ENCODE measurements around the gene GALNT17.

The GALNT17 gene

GRCh38 chr7:71229699-71230098 is 97.8 kb downstream of the GALNT17 start:
- no peaks in the 10 kb centered on the region for H3K36me3 ChIP-seq (ENCODE audit: control insufficient read depth in 2 of 2, insufficient read depth in 2 of 2, low read length in 2 of 2)
- H3K27me3 ChIP-seq (ENCODE audit: control insufficient read depth in 1 of 2, insufficient read depth in 2 of 2, low read length in 2 of 2), result no peaks in the 10 kb centered on the region
- H3K27ac ChIP-seq (ENCODE audit: low read length), result no peak overlapping the region
- no peaks in the 10 kb centered on the region for H3K4me1 ChIP-seq (ENCODE audit: control insufficient read depth, insufficient read depth, low read length)
- H3K9ac ChIP-seq (ENCODE audit: low read length in 2 of 2), result no peak overlapping the region
- no peak overlapping the region for H3K4me3 ChIP-seq (ENCODE audit: low read length in 2 of 2)
- peaks cover 3 to 18% of the 10 kb centered on the region in 2 donors for H3K9me3 ChIP-seq (ENCODE audit: control insufficient read depth in 2 of 2, low read length in 2 of 2)

- Histone ChIP-seq H3K4me3 (ENCODE audit: low read length in 2 of 2) (no peak overlapping the region), H3K4me1 (ENCODE audit: control insufficient read depth, insufficient read depth, low read length) (peaks cover 3% of the 10 kb centered on the region), H3K27ac (ENCODE audit: low read length) (no peak overlapping the region), H3K9ac (ENCODE audit: low read length in 2 of 2) (no peak overlapping the region), H3K36me3 (ENCODE audit: control insufficient read depth in 2 of 2, insufficient read depth in 2 of 2, low read length in 2 of 2) (no peaks in the 10 kb centered on the region), H3K27me3 (ENCODE audit: control insufficient read depth in 1 of 2, insufficient read depth in 2 of 2, low read length in 2 of 2) (no peaks in the 10 kb centered on the region), H3K9me3 (ENCODE audit: control insufficient read depth in 2 of 2, low read length in 2 of 2) (peaks cover 3 to 6% of the 10 kb centered on the region in 2 donors)
Measured at GRCh38 chr7:71235253-71235652, 103.3 kb downstream of the GALNT17 start.

- no peaks in the 10 kb centered on the region for H3K36me3 ChIP-seq (ENCODE audit: control insufficient read depth in 2 of 2, insufficient read depth in 2 of 2, low read length in 2 of 2)
- H3K4me1 ChIP-seq (ENCODE audit: control insufficient read depth, insufficient read depth, low read length), result peaks cover 3% of the 10 kb centered on the region
- peaks cover 0 to 6% of the 10 kb centered on the region in 2 donors for H3K9me3 ChIP-seq (ENCODE audit: control insufficient read depth in 2 of 2, low read length in 2 of 2)
- no peak overlapping the region for H3K9ac ChIP-seq (ENCODE audit: low read length in 2 of 2)
- no peak overlapping the region for H3K27ac ChIP-seq (ENCODE audit: low read length)
- no peaks in the 10 kb centered on the region for H3K27me3 ChIP-seq (ENCODE audit: control insufficient read depth in 1 of 2, insufficient read depth in 2 of 2, low read length in 2 of 2)
- H3K4me3 ChIP-seq (ENCODE audit: low read length in 2 of 2), result peak overlapping the region in 1 of 2 donors; percentile 15
Measured at GRCh38 chr7:71236230-71237105, 104.5 kb downstream of the GALNT17 start.

GRCh38 chr7:71237945-71238344 is 106.0 kb downstream of the GALNT17 start:
- Histone ChIP-seq H3K27me3 (ENCODE audit: control insufficient read depth in 1 of 2, insufficient read depth in 2 of 2, low read length in 2 of 2) (no peaks in the 10 kb centered on the region), H3K9ac (ENCODE audit: low read length in 2 of 2) (no peak overlapping the region), H3K4me3 (ENCODE audit: low read length in 2 of 2) (no peak overlapping the region), H3K27ac (ENCODE audit: low read length) (no peak overlapping the region), H3K4me1 (ENCODE audit: control insufficient read depth, insufficient read depth, low read length) (peaks cover 3% of the 10 kb centered on the region), H3K9me3 (ENCODE audit: control insufficient read depth in 2 of 2, low read length in 2 of 2) (no peaks in the 10 kb centered on the region), H3K36me3 (ENCODE audit: control insufficient read depth in 2 of 2, insufficient read depth in 2 of 2, low read length in 2 of 2) (no peaks in the 10 kb centered on the region)

GRCh38 chr7:71238581-71239295 is 106.8 kb downstream of the GALNT17 start:
- Histone ChIP-seq H3K9ac (ENCODE audit: low read length in 2 of 2) (no peak overlapping the region), H3K36me3 (ENCODE audit: control insufficient read depth in 2 of 2, insufficient read depth in 2 of 2, low read length in 2 of 2) (no peaks in the 10 kb centered on the region), H3K27ac (ENCODE audit: low read length) (no peak overlapping the region), H3K4me3 (ENCODE audit: low read length in 2 of 2) (no peak overlapping the region), H3K9me3 (ENCODE audit: control insufficient read depth in 2 of 2, low read length in 2 of 2) (no peaks in the 10 kb centered on the region), H3K27me3 (ENCODE audit: control insufficient read depth in 1 of 2, insufficient read depth in 2 of 2, low read length in 2 of 2) (no peaks in the 10 kb centered on the region), H3K4me1 (ENCODE audit: control insufficient read depth, insufficient read depth, low read length) (peaks cover 3% of the 10 kb centered on the region)

- Histone ChIP-seq H3K4me3 (ENCODE audit: low read length in 2 of 2) (no peak overlapping the region), H3K4me1 (ENCODE audit: control insufficient read depth, insufficient read depth, low read length) (peaks cover 3% of the 10 kb centered on the region), H3K9ac (ENCODE audit: low read length in 2 of 2) (no peak overlapping the region), H3K27me3 (ENCODE audit: control insufficient read depth in 1 of 2, insufficient read depth in 2 of 2, low read length in 2 of 2) (no peaks in the 10 kb centered on the region), H3K9me3 (ENCODE audit: control insufficient read depth in 2 of 2, low read length in 2 of 2) (no peaks in the 10 kb centered on the region), H3K27ac (ENCODE audit: low read length) (no peak overlapping the region), H3K36me3 (ENCODE audit: control insufficient read depth in 2 of 2, insufficient read depth in 2 of 2, low read length in 2 of 2) (no peaks in the 10 kb centered on the region)
Measured at GRCh38 chr7:71239586-71240268, 107.8 kb downstream of the GALNT17 start.

- no peaks in the 10 kb centered on the region for H3K27me3 ChIP-seq (ENCODE audit: control insufficient read depth in 1 of 2, insufficient read depth in 2 of 2, low read length in 2 of 2)
Measured at GRCh38 chr7:71243736-71244410, 111.9 kb downstream of the GALNT17 start.

GRCh38 chr7:71245038-71245437 is 113.1 kb downstream of the GALNT17 start:
- Histone ChIP-seq H3K4me3 (ENCODE audit: low read length in 2 of 2) (no peak overlapping the region), H3K27ac (ENCODE audit: low read length) (no peak overlapping the region), H3K9me3 (ENCODE audit: control insufficient read depth in 2 of 2, low read length in 2 of 2) (no peaks in the 10 kb centered on the region), H3K4me1 (ENCODE audit: control insufficient read depth, insufficient read depth, low read length) (no peaks in the 10 kb centered on the region), H3K27me3 (ENCODE audit: control insufficient read depth in 1 of 2, insufficient read depth in 2 of 2, low read length in 2 of 2) (no peaks in the 10 kb centered on the region), H3K9ac (ENCODE audit: low read length in 2 of 2) (no peak overlapping the region), H3K36me3 (ENCODE audit: control insufficient read depth in 2 of 2, insufficient read depth in 2 of 2, low read length in 2 of 2) (no peaks in the 10 kb centered on the region)

More at GRCh38 chr7:71243736-71244410, 111.9 kb downstream of the GALNT17 start:
- Histone ChIP-seq H3K9me3 (ENCODE audit: control insufficient read depth in 2 of 2, low read length in 2 of 2) (no peaks in the 10 kb centered on the region), H3K4me1 (ENCODE audit: control insufficient read depth, insufficient read depth, low read length) (no peaks in the 10 kb centered on the region), H3K9ac (ENCODE audit: low read length in 2 of 2) (no peak overlapping the region), H3K36me3 (ENCODE audit: control insufficient read depth in 2 of 2, insufficient read depth in 2 of 2, low read length in 2 of 2) (no peaks in the 10 kb centered on the region), H3K27ac (ENCODE audit: low read length) (no peak overlapping the region), H3K4me3 (ENCODE audit: low read length in 2 of 2) (no peak overlapping the region)

- no peak overlapping the region for H3K27ac ChIP-seq (ENCODE audit: low read length)
- H3K9me3 ChIP-seq (ENCODE audit: control insufficient read depth in 2 of 2, low read length in 2 of 2), result peaks cover 0 to 3% of the 10 kb centered on the region in 2 donors
- H3K4me3 ChIP-seq (ENCODE audit: low read length in 2 of 2), result no peak overlapping the region
- no peaks in the 10 kb centered on the region for H3K4me1 ChIP-seq (ENCODE audit: control insufficient read depth, insufficient read depth, low read length)
- no peaks in the 10 kb centered on the region for H3K27me3 ChIP-seq (ENCODE audit: control insufficient read depth in 1 of 2, insufficient read depth in 2 of 2, low read length in 2 of 2)
- no peaks in the 10 kb centered on the region for H3K36me3 ChIP-seq (ENCODE audit: control insufficient read depth in 2 of 2, insufficient read depth in 2 of 2, low read length in 2 of 2)
- no peak overlapping the region for H3K9ac ChIP-seq (ENCODE audit: low read length in 2 of 2)
Measured at GRCh38 chr7:71251706-71252105, 119.8 kb downstream of the GALNT17 start.

- H3K4me3 ChIP-seq (ENCODE audit: low read length in 2 of 2), result no peak overlapping the region
- no peaks in the 10 kb centered on the region for H3K36me3 ChIP-seq (ENCODE audit: control insufficient read depth in 2 of 2, insufficient read depth in 2 of 2, low read length in 2 of 2)
- no peak overlapping the region for H3K9ac ChIP-seq (ENCODE audit: low read length in 2 of 2)
- H3K27me3 ChIP-seq (ENCODE audit: control insufficient read depth in 1 of 2, insufficient read depth in 2 of 2, low read length in 2 of 2), result no peaks in the 10 kb centered on the region
- H3K27ac ChIP-seq (ENCODE audit: low read length), result no peak overlapping the region
- H3K9me3 ChIP-seq (ENCODE audit: control insufficient read depth in 2 of 2, low read length in 2 of 2), result peaks cover 0 to 3% of the 10 kb centered on the region in 2 donors
- H3K4me1 ChIP-seq (ENCODE audit: control insufficient read depth, insufficient read depth, low read length), result no peaks in the 10 kb centered on the region
Measured at GRCh38 chr7:71254751-71255150, 122.8 kb downstream of the GALNT17 start.
